Esophagus (tissue), 2 donors: ENCODE results near the gene FBXW2. TPM values are rescaled to one million over a fixed set of nuclear protein-coding genes. Genes with fewer than 3 reads are reported as not detected.

ENCODE experiments used
- H3K27ac ChIP-seq, 2 donors: one replicate each; pipeline ENCODE4 v1.5.1; 2013; ENCODE audit warnings: low read depth in 2 of 2, mild to moderate bottlenecking in 2 of 2, inconsistent platforms in 1 of 2, low read length in 1 of 2, moderate library complexity in 1 of 2
- H3K27me3 ChIP-seq, 2 donors: one replicate each; pipeline ENCODE4 v1.6.1; 2013; ENCODE audit warnings: low read length in 2 of 2, control low read depth in 1 of 2, mild to moderate bottlenecking in 1 of 2; ENCODE audit not compliant: insufficient read depth in 2 of 2, control insufficient read depth in 1 of 2
- H3K36me3 ChIP-seq, 2 donors: one replicate each; pipeline ENCODE4 v1.6.1; 2013; ENCODE audit warnings: low read length in 1 of 2; ENCODE audit not compliant: control insufficient read depth in 2 of 2, insufficient read depth in 2 of 2
- H3K4me1 ChIP-seq, 2 donors: one replicate each; pipeline ENCODE4 v1.6.1; 2013; ENCODE audit warnings: low read length in 1 of 2; ENCODE audit not compliant: control insufficient read depth in 2 of 2, insufficient read depth in 2 of 2
- H3K4me3 ChIP-seq, 2 donors: one replicate each; pipeline ENCODE4 v1.5.1; 2013; ENCODE audit warnings: low read length in 2 of 2, mild to moderate bottlenecking in 2 of 2, low read depth in 1 of 2, moderate library complexity in 1 of 2
- H3K9me3 ChIP-seq, 2 donors: one replicate each; pipeline ENCODE4 v1.6.1; 2013; ENCODE audit warnings: mild to moderate bottlenecking in 2 of 2, low read depth in 1 of 2, low read length in 1 of 2, moderate library complexity in 1 of 2; ENCODE audit not compliant: control insufficient read depth in 2 of 2, insufficient read depth in 1 of 2
- WGBS, 2 donors: extraction: QIAGEN DNeasy Blood & Tissue Kit; methylation state at CpG; one replicate each; pipeline ENCODE4 v1.1.7; 2013; 5-methylcytosine and 5-hydroxymethylcytosine counted together
- polyA plus RNA-seq, 2 donors: library from polyadenylated mRNA; stranded (reverse); fragments of 200-250 nt; gene quantifications; one replicate each; pipeline ENCODE4 v1.2.3, GENCODE V29; 2013
- donor health status: healthy with polysubstance abuse.
- donor health status: Bipolar disorder and iron deficiency.

FBXW2 gene
- polyA plus RNA-seq, 2 donors: 7.1 to 15.7 TPM

DNA sequence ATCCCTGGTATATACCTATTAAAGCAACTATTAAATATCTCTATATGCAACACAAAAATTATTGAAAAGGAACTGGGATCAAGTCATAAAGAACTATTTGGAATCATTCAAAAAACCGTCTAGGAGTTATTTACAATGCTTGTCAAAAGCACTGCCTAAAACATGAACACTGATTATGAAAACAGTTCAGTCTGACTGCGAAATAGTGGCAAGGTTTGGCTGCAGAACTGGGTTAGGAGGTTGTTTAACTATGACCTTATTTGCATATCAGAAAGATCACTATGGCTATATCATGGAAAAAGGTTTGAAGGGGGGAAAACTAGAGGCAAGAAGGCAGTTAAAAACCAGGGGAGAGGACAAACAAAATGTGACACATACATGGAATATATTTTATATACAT is 12.0 kb downstream of the FBXW2 start:
- H3K4me1 ChIP-seq: no peaks in the 10 kb centered on the region
- no peaks in the 10 kb centered on the region for H3K27me3 ChIP-seq
- H3K9me3 ChIP-seq: no peaks in the 10 kb centered on the region
- H3K36me3 ChIP-seq: peaks cover 0 to 2% of the 10 kb centered on the region in 2 donors
- WGBS, 2 donors: 80 to 87% methylated on average over 2 of the region's 2 CpGs
- H3K27ac ChIP-seq: no peak overlapping the region
- no peak overlapping the region for H3K4me3 ChIP-seq

DNA sequence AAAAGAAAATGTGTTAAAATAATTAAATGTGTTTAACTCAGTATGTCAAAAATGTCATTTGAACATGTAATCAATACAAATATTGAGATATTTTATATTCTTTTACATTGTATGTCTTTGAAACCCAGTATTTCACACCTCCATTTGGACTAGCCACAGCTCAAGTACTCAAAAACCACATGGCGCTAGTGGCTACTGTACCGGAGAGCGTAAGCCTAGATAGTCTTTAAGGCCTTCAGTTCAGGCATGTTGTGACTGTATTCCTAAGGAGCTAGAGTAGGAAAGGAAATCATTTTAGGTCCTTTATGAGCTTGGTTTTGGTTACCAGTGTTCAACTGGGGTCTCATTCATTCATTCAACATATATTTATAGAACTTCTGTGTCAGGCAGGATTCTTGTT is 12.8 kb downstream of the FBXW2 start:
- H3K36me3 ChIP-seq: no peaks in the 10 kb centered on the region
- no peaks in the 10 kb centered on the region for H3K4me1 ChIP-seq
- H3K4me3 ChIP-seq: no peak overlapping the region
- 95 to 97% methylated on average over 3 of the region's 3 CpGs for WGBS, 2 donors
- no peaks in the 10 kb centered on the region for H3K9me3 ChIP-seq
- no peak overlapping the region for H3K27ac ChIP-seq
- H3K27me3 ChIP-seq: no peaks in the 10 kb centered on the region

DNA sequence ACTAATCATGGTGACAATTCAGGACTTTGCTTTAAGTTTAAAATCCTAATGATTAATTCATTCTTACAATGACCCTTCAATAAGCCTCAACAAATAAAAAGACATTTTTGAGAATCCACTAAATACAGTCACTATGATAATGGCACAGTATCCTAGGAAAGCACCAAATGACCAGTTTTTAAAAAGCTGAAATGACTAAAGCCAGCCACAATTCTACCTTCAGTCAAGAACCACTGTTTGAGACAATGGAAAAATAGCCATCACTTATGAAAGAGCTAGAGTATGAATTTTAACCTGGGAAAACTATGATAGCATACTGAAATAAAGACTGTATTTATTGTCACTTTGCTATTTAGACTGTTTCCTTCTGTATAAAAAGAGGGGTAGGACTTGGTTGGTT is 14.0 kb downstream of the FBXW2 start:
- H3K36me3 ChIP-seq: no peaks in the 10 kb centered on the region
- H3K9me3 ChIP-seq: no peaks in the 10 kb centered on the region
- no peaks in the 10 kb centered on the region for H3K27me3 ChIP-seq
- no peak overlapping the region for H3K27ac ChIP-seq
- no peaks in the 10 kb centered on the region for H3K4me1 ChIP-seq
- no peak overlapping the region for H3K4me3 ChIP-seq

DNA sequence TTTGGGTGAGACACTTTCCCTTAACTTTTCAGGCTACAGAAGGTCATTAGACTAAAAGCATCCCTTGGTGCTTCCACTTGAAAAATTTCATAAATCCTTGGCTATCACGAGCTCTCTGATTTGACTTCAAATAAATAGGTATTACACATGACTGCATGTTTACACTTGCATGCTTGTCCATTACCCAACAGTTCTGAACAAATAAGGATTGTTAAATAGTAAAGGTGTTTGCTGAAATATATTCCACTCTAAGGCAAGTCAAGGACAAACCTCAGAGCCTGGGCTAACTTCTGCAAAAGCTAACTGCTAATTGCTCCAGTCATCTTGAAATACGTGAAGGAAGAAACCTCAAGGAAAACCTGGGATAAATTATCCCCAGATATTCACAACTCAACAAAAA is 14.5 kb downstream of the FBXW2 start:
- Histone ChIP-seq H3K27me3 (no peaks in the 10 kb centered on the region), H3K9me3 (no peaks in the 10 kb centered on the region), H3K4me3 (no peak overlapping the region), H3K4me1 (no peaks in the 10 kb centered on the region), H3K27ac (no peak overlapping the region), H3K36me3 (no peaks in the 10 kb centered on the region)
- 56 to 61% methylated on average over 2 of the region's 2 CpGs for WGBS, 2 donors

DNA sequence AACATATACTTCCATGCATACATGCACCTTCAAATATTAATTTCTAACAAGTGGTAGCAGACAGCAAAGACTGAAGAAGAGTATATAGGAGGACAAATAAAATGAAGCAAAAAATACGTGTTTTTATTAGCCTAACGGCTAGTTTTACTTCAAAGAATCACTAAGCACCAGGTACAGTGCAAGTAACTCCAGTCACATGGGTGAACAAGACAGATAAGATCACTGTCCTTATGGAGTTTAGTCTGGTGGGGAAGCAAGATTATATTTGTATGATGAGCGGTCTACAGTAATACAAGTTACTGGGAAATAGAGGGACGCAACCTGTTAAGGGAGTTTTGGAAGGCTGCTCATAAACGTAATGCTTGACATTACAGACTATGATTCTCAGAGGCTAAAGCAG is 16.0 kb downstream of the FBXW2 start:
- H3K9me3 ChIP-seq: no peaks in the 10 kb centered on the region
- WGBS, 2 donors: 93% methylated on average over 5 of the region's 5 CpGs
- no peaks in the 10 kb centered on the region for H3K4me1 ChIP-seq
- no peaks in the 10 kb centered on the region for H3K27me3 ChIP-seq
- no peaks in the 10 kb centered on the region for H3K36me3 ChIP-seq
- H3K4me3 ChIP-seq: no peak overlapping the region
- H3K27ac ChIP-seq: no peak overlapping the region

DNA sequence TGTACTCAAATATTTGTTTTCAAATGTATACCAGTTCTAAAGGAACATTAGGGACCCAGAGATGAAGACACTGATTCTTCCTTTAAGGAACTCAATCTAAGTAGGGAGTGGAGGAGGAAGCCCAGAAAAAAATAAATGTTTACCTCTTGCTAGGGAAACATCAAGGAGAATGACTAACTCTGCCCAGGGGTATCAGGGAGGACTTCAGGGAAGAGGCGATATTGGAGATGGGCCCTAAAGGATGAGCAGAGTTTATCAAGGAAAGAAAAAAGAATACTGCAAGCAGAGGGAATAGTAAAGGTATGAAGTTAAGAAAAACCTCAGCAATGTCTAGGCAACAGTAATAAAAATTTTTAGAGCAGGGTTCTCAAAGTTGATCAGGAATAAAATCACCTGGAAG is 16.4 kb downstream of the FBXW2 start:
- H3K4me1 ChIP-seq: no peaks in the 10 kb centered on the region
- no peaks in the 10 kb centered on the region for H3K27me3 ChIP-seq
- H3K36me3 ChIP-seq: no peaks in the 10 kb centered on the region
- 95 to 96% methylated on average over 1 of the region's 1 CpG for WGBS, 2 donors
- no peaks in the 10 kb centered on the region for H3K9me3 ChIP-seq
- H3K4me3 ChIP-seq: no peak overlapping the region
- H3K27ac ChIP-seq: no peak overlapping the region

DNA sequence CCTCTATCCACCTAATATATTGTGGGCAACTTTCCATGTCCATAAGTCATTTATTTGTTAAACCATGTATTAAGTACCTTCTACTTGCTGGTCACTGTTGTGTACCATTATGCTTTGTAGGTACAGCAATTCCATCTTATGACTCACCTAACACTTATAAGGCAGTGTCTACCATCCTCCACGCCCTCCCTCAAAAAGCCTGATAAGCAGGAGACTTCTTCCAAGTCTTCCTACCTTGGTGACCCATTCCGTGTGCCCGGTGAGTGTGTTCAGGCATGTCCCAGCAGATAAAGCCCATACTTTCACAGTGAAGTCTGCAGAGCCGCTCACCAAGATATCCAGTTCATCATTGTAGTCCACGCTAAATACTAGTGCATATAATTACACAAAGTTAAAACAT is 17.4 kb downstream of the FBXW2 start:
- WGBS, 2 donors: 68 to 69% methylated on average over 5 of the region's 5 CpGs
- Histone ChIP-seq H3K4me3 (no peak overlapping the region), H3K27ac (no peak overlapping the region), H3K27me3 (no peaks in the 10 kb centered on the region), H3K4me1 (no peaks in the 10 kb centered on the region), H3K36me3 (peaks cover 0 to 3% of the 10 kb centered on the region in 2 donors), H3K9me3 (no peaks in the 10 kb centered on the region)

DNA sequence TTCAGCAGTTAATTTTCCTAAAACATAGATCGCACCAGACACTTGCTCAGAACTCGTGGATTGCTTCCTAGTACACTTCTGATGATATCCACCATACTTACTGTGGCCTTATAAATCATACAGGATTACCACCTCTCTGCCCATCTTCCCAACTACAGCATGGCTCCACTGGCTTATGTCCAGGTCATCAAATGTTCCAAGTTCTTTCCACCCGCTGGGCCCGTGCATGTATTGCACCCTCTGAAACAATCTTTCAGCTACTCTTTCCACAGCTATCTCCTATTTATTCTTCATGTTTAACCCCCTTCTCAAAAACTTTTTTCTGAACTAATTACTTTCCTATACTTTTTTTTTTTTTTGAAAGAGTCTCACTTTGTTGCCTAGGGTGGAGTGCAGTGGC is 18.5 kb downstream of the FBXW2 start:
- no peaks in the 10 kb centered on the region for H3K9me3 ChIP-seq
- WGBS, 2 donors: 87 to 90% methylated on average over 4 of the region's 4 CpGs
- H3K36me3 ChIP-seq: peaks cover 2 to 3% of the 10 kb centered on the region in 2 donors
- H3K27ac ChIP-seq: no peak overlapping the region
- H3K4me1 ChIP-seq: no peaks in the 10 kb centered on the region
- no peaks in the 10 kb centered on the region for H3K27me3 ChIP-seq
- no peak overlapping the region for H3K4me3 ChIP-seq

DNA sequence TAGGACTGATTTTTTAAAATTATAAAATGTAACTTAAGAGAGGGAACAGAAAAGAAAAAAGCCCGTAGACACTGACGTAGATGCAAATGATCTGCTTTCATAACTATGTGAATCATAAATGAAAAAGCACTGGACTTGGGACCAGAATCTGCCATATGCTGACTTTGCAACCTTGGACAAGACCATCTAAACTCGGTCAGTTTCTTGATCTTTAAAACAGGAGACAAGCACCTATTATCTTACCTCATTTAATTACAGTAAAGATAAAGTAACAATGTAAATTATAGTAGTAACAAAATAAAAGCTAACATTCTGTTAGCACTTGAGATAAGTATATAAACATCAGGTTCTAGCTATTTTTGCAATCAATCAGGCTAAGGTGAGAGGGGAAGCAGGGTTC is 20.0 kb downstream of the FBXW2 start:
- no peaks in the 10 kb centered on the region for H3K9me3 ChIP-seq
- H3K4me3 ChIP-seq: no peak overlapping the region
- H3K4me1 ChIP-seq: no peaks in the 10 kb centered on the region
- H3K27me3 ChIP-seq: no peaks in the 10 kb centered on the region
- H3K36me3 ChIP-seq: peaks cover 3 to 5% of the 10 kb centered on the region in 2 donors
- 78 to 91% methylated on average over 3 of the region's 3 CpGs for WGBS, 2 donors
- no peak overlapping the region for H3K27ac ChIP-seq

DNA sequence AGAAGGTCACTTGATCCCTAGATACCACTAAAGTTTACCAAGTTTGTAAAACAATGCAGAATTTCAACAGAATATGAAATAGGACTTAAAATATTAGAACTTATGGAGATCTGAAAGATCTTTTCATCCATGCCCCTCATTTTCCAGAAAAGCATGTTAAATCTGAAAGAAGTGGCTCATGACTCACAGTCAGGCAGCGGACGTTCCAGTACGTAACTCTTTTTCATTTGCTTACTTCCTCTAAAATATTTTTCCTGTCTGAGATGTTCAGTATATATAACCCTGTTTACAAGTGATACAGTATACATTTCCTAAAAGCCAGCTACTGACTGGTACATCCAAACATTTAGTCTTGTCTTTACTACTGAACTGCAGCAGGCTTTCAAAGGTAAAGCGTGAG is 22.3 kb downstream of the FBXW2 start:
- no peak overlapping the region for H3K27ac ChIP-seq
- peaks cover 0 to 3% of the 10 kb centered on the region in 2 donors for H3K4me1 ChIP-seq
- no peaks in the 10 kb centered on the region for H3K9me3 ChIP-seq
- peaks cover 5 to 6% of the 10 kb centered on the region in 2 donors for H3K36me3 ChIP-seq
- 93 to 94% methylated on average over 4 of the region's 4 CpGs for WGBS, 2 donors
- H3K27me3 ChIP-seq: no peaks in the 10 kb centered on the region
- no peak overlapping the region for H3K4me3 ChIP-seq
